ENCODE measurements around the gene ARCN1.

Gene ARCN1

GRCh38 chr11:118635642-118636041 is 63.4 kb downstream of the ARCN1 start:
- no peak for DNase-seq (ENCODE audit: low read depth in 4 of 4, low spot score in 1 of 4)

GRCh38 chr11:118636569-118637290 is 64.5 kb downstream of the ARCN1 start:
- no peak for DNase-seq (ENCODE audit: low read depth in 4 of 4, low spot score in 1 of 4)

GRCh38 chr11:118638726-118639125 is 66.5 kb downstream of the ARCN1 start:
- DNase-seq (ENCODE audit: low read depth in 4 of 4, low spot score in 1 of 4), result no peak

GRCh38 chr11:118639899-118640298 is 67.7 kb downstream of the ARCN1 start:
- no peak for DNase-seq (ENCODE audit: low read depth in 4 of 4, low spot score in 1 of 4)

- no peak for DNase-seq (ENCODE audit: low read depth in 4 of 4, low spot score in 1 of 4)
Measured at GRCh38 chr11:118640332-118641154, 68.3 kb downstream of the ARCN1 start.

GRCh38 chr11:118641397-118642019 is 69.3 kb downstream of the ARCN1 start:
- no peak for DNase-seq (ENCODE audit: low read depth in 4 of 4, low spot score in 1 of 4)

GRCh38 chr11:118643142-118643994 is 71.2 kb downstream of the ARCN1 start:
- no peak for DNase-seq (ENCODE audit: low read depth in 4 of 4, low spot score in 1 of 4)

GRCh38 chr11:118643995-118644345 is 71.8 kb downstream of the ARCN1 start:
- DNase-seq (ENCODE audit: low read depth in 4 of 4, low spot score in 1 of 4), result no peak

GRCh38 chr11:118644496-118644895 is 72.3 kb downstream of the ARCN1 start:
- no peak for DNase-seq (ENCODE audit: low read depth in 4 of 4, low spot score in 1 of 4)

GRCh38 chr11:118645066-118645715 is 73.0 kb downstream of the ARCN1 start:
- DNase-seq (ENCODE audit: low read depth in 4 of 4, low spot score in 1 of 4), result no peak

GRCh38 chr11:118646393-118646792 is 74.2 kb downstream of the ARCN1 start:
- no peak for DNase-seq (ENCODE audit: low read depth in 4 of 4, low spot score in 1 of 4)

GRCh38 chr11:118648291-118648690 is 76.1 kb downstream of the ARCN1 start:
- DNase-seq (ENCODE audit: low read depth in 4 of 4, low spot score in 1 of 4), result no peak

GRCh38 chr11:118649941-118650340 is 77.7 kb downstream of the ARCN1 start:
- no peak for DNase-seq (ENCODE audit: low read depth in 4 of 4, low spot score in 1 of 4)

GRCh38 chr11:118650366-118650765 is 78.2 kb downstream of the ARCN1 start:
- DNase-seq (ENCODE audit: low read depth in 4 of 4, low spot score in 1 of 4), result no peak

GRCh38 chr11:118651820-118652219 is 79.6 kb downstream of the ARCN1 start:
- no peak for DNase-seq (ENCODE audit: low read depth in 4 of 4, low spot score in 1 of 4)

Data from stimulated activated CD4-positive, alpha-beta T cell treated with anti-CD3 and anti-CD28 coated beads, Interleukin-1b, Interleukin-23, amount 100 ng/mL, for 24 hours (primary cell).